Adrenal gland (tissue), 12 donors: ENCODE data around the gene HCN3. TPM values are rescaled to one million over a fixed set of nuclear protein-coding genes. Genes with fewer than 3 reads are reported as not detected.
A peak's percentile ranks its signal among the peaks of the same experiment; 100 is the strongest.
"Not testable (repeated sequence)": the region's sequence is repeated elsewhere in the genome, so short reads cannot be mapped to it uniquely, and the experiment has no call there.

Experiments
- DNase-seq, 7 donors: peaks; one replicate each; pipeline ENCODE4 v3.0.0-alpha.2; 2019 to 2020
- H3K27ac ChIP-seq, 5 donors: fragments of 200-600 bp; sonication (generic) in 4 of 5; 1 replicate in 3 of 5; 2 replicates in 2 of 5; pipeline versions ENCODE4 v1.5.1 to v1.8.0; 2016 to 2020; ENCODE audit warnings: mild to moderate bottlenecking in 1 of 5
- H3K27me3 ChIP-seq: fragments of 200-600 bp; 2 replicates; pipeline ENCODE4 v1.8.0; 2021
- H3K36me3 ChIP-seq, 2 donors: fragments of 200-600 bp; replicated peaks in 1 of 2; 1 replicate in 1 of 2; 2 replicates in 1 of 2; pipeline versions ENCODE4 v1.5.1 to v1.8.0; 2018 to 2022
- H3K4me1 ChIP-seq, 2 donors: fragments of 200-600 bp; replicated peaks in 1 of 2; 1 replicate in 1 of 2; 2 replicates in 1 of 2; pipeline versions ENCODE4 v1.5.1 to v1.8.0; 2018 to 2021
- H3K4me3 ChIP-seq, 4 donors: fragments of 200-600 bp; sonication (generic) in 3 of 4; one replicate each; pipeline ENCODE4 v1.5.1; 2016 to 2018
- H3K9me3 ChIP-seq, 3 donors: fragments of 200-600 bp; sonication (generic) in 1 of 3; replicated peaks in 1 of 3; 1 replicate in 2 of 3; 2 replicates in 1 of 3; pipeline versions ENCODE4 v1.5.1 to v1.8.0; 2016 to 2021
- CTCF ChIP-seq, 6 experiments: fragments of 450-650 bp in 4 of 6; fragments of 200-600 bp in 2 of 6; sonication (generic) in 1 of 6; IDR thresholded peaks; 1 replicate in 5 of 6; 2 replicates in 1 of 6; pipeline versions ENCODE4 v1.5.1 to v1.8.0; 2016 to 2021; ENCODE audit warnings: antibody characterized with exemption in 6 of 6, mild to moderate bottlenecking in 2 of 6, moderate library complexity in 1 of 6
- POLR2A ChIP-seq, 2 donors: fragments of 450-650 bp; IDR thresholded peaks; one replicate each; pipeline ENCODE4 v1.6.1; 2017; ENCODE audit warnings: antibody characterized with exemption in 2 of 2, mild to moderate bottlenecking in 2 of 2, moderate library complexity in 1 of 2
- WGBS, 4 donors: extraction: QIAGEN DNeasy Blood & Tissue Kit in 2 of 4; methylation state at CpG; one replicate each; pipeline versions ENCODE4 v1.1.5 to v1.1.7; 2013 to 2017; 5-methylcytosine and 5-hydroxymethylcytosine counted together
- intact Hi-C, 2 donors: fragments of 100-400 bp; cut with DNase I; formaldehyde crosslinking; loops; one replicate each; pipeline versions ENCODE4 v1.14.1 to v1.15.0; 2022 to 2023
- polyA plus RNA-seq, 3 donors: library from polyadenylated mRNA; stranded (reverse); fragments of 200-250 nt in 2 of 3; fragments of 350-450 nt in 1 of 3; fragmentation: Illumina TruSeq in 1 of 3; extraction: RNeasy Lipid Tissue Mini Kit (QIAGEN cat#74804) in 1 of 3; gene quantifications; one replicate each; pipeline ENCODE4 v1.2.3, GENCODE V29; 2013 to 2014
- total RNA-seq, 9 donors: library from RNA; depleted of rRNA in 4 of 9; stranded (reverse); fragments of >200 nt in 4 of 9; fragments of 120-200 nt in 1 of 9; fragmentation: NEBNext Ultra II Directional in 1 of 9; extraction: Animal tissue kit (Norgen Biotek cat#: 25700) in 1 of 9; gene quantifications; one replicate each; pipeline versions ENCODE4 v1.1.0 to v1.2.4, GENCODE V29; 2013 to 2023
- donor health status: healthy with polysubstance abuse.
- donor health status: Bipolar disorder and iron deficiency.
- donor health status: DM: yes; HTN: yes; CAD: no.
- donor health status: DM: no; HTN: no; CAD: no.
- donor health status: DM: no; HTN: no; CAD: no.
- donor health status: DM: yes; HTN: yes; CAD: no.

The HCN3 gene
- total and polyA plus RNA-seq, 12 donors = 1.0 to 14.5 (median 3.7) TPM

- peak; percentile 95 to 99 (median 98) for DNase-seq
- H3K4me1 ChIP-seq = peaks cover 20 to 21% of the 10 kb centered on the region in 2 donors
These were observed 32.7 kb upstream of the HCN3 start for GRCh38 chr1:155244368-155245162.

GRCh38 chr1:155245163-155245524, 32.1 kb upstream of the HCN3 start:
- WGBS, 4 donors = 56 to 66% (median 62%) methylated on average over 8 of the region's 8 CpGs
- Histone ChIP-seq H3K4me1 (peaks cover 18 to 22% of the 10 kb centered on the region in 2 donors), H3K36me3 (peaks cover 0 to 16% of the 10 kb centered on the region in 2 donors), H3K27me3 (no peaks in the 10 kb centered on the region), H3K4me3 (peak overlapping the region in 2 of 4 donors; percentile 12 to 63), H3K27ac (peak overlapping the region in 4 of 5 donors; percentile 41 to 96 (median 87)), H3K9me3 (no peaks in the 10 kb centered on the region)
- DNase-seq = no peak
- intact Hi-C loops = no loop called here
- TF ChIP-seq CTCF (IDR thresholded peaks at IDR 0.05) = no peak
- TF ChIP-seq POLR2A (IDR thresholded peaks at IDR 0.05) = no peak

More at GRCh38 chr1:155244368-155245162, 32.7 kb upstream of the HCN3 start:
- H3K36me3 ChIP-seq = peaks cover 0 to 16% of the 10 kb centered on the region in 2 donors
- TF ChIP-seq POLR2A (IDR thresholded peaks at IDR 0.05) = peak; percentile 93 to 94
- TF ChIP-seq CTCF (IDR thresholded peaks at IDR 0.05) = peak in 5 of 6 experiments; percentile 46 to 98 (median 89)
- intact Hi-C loops = loop anchor here in 1 of 2 donors (5.0 kb wide), 1 partner anchor 37 kb away; the partner anchor contains the start of genes MTX1 and THBS3
- H3K27me3 ChIP-seq = no peaks in the 10 kb centered on the region
- no peaks in the 10 kb centered on the region for H3K9me3 ChIP-seq
- peak overlapping the region in 3 of 4 donors; percentile 45 to 63 (median 49) for H3K4me3 ChIP-seq
- H3K27ac ChIP-seq = peak overlapping the region; percentile 84 to 96 (median 87)
- 0 to 1% (median 0%) methylated on average over 43 to 53 of the region's 53 CpGs for WGBS, 4 donors

- H3K27ac ChIP-seq, H3K4me3 ChIP-seq, H3K27me3 ChIP-seq, DNase-seq, intact Hi-C loops, H3K9me3 ChIP-seq: not testable (repeated sequence)
- WGBS, 4 donors = 94 to 98% (median 95%) methylated on average over 3 of the region's 3 CpGs
- peaks cover 0 to 16% of the 10 kb centered on the region in 2 donors for H3K36me3 ChIP-seq
- H3K4me1 ChIP-seq = peaks cover 19 to 31% of the 10 kb centered on the region in 2 donors
These were observed 30.5 kb upstream of the HCN3 start for GRCh38 chr1:155246796-155247195.

GRCh38 chr1:155247667-155248553, 29.4 kb upstream of the HCN3 start:
- WGBS, 4 donors = 91 to 93% (median 92%) methylated on average over 24 to 26 of the region's 26 CpGs
- no peaks in the 10 kb centered on the region for H3K27me3 ChIP-seq
- DNase-seq = no peak
- peaks cover 0 to 16% of the 10 kb centered on the region in 2 donors for H3K36me3 ChIP-seq
- H3K27ac ChIP-seq = no peak overlapping the region
- H3K4me3 ChIP-seq = no peak overlapping the region
- intact Hi-C loops = no loop called here
- peaks cover 19 to 28% of the 10 kb centered on the region in 2 donors for H3K4me1 ChIP-seq
- TF ChIP-seq CTCF (IDR thresholded peaks at IDR 0.05) (no peak), POLR2A (IDR thresholded peaks at IDR 0.05) (no peak)
- H3K9me3 ChIP-seq = no peaks in the 10 kb centered on the region
